C4-2B (cell line): ENCODE data around the gene LRIT1.

Experiments used
- H3K27ac ChIP-seq: fragments of 450-650 bp; 2 replicates; pipeline ENCODE4 v1.5.1; 2017
- ZFX ChIP-seq: fragments of 450-650 bp; IDR thresholded peaks from 2 replicates; pipeline ENCODE4 v1.6.1; 2017
- TF ChIP-seq, protein P1 (sequence below): fragments of 450-650 bp; conservative IDR thresholded peaks from 2 replicates; pipeline ENCODE4 v1.5.1; 2017; ENCODE audit warnings: mild to moderate bottlenecking

Gene LRIT1

GRCh38 chr10:84244651-84245270 is 3.4 kb upstream of the LRIT1 start, which contains the start of gene RGR:
RGR (plus strand) TSS chr10:84245053; CDS start chr10:84245091, 38 bp downstream.
- TF ChIP-seq, protein P1, sequence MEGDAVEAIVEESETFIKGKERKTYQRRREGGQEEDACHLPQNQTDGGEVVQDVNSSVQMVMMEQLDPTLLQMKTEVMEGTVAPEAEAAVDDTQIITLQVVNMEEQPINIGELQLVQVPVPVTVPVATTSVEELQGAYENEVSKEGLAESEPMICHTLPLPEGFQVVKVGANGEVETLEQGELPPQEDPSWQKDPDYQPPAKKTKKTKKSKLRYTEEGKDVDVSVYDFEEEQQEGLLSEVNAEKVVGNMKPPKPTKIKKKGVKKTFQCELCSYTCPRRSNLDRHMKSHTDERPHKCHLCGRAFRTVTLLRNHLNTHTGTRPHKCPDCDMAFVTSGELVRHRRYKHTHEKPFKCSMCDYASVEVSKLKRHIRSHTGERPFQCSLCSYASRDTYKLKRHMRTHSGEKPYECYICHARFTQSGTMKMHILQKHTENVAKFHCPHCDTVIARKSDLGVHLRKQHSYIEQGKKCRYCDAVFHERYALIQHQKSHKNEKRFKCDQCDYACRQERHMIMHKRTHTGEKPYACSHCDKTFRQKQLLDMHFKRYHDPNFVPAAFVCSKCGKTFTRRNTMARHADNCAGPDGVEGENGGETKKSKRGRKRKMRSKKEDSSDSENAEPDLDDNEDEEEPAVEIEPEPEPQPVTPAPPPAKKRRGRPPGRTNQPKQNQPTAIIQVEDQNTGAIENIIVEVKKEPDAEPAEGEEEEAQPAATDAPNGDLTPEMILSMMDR: no peak
- TF ChIP-seq ZFX: no peak
- no peak within 1 kb of the TSS for H3K27ac ChIP-seq

DNA sequence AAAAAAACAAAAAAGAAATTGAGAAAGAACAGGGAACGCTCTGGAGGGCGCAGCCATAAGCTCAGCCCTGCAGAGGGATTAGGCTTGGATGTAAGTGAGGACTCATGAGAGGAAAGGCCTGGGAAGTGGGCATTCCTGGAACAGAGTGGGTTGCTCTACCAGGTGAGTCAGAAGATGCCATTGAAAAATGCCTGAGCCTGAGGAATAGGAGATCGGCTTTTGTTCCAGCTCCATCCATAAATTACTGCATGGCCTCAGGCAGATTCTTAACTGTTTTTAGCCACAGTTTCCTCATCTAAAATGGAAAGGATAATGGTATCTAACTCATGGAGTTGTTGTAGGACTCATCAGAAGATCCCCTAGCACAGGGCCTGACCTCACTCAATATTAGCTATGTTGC is 2.4 kb upstream of the LRIT1 start:
- H3K27ac ChIP-seq: no peak overlapping the region
- TF ChIP-seq, protein P1: no peak
- TF ChIP-seq ZFX: no peak

DNA sequence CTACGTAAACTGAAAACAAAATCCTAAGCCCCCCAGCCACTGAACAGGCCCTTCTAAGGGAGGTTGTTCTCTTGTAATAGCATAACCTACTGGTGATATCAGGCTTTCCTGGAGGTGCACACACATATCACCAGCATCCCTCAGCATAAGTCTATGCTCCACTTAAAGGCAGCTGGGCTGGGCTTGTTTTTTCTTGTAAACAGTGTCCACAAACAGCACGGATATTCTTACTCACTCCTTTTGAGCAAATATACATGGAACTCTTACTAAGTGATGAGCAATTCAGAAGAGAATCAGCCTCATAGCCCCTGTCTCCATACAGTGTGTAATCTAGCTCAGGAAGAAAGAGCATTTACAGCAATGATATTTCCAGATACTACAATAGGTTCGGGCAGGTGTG is 2.4 kb downstream of the LRIT1 start:
- TF ChIP-seq, protein P1: no peak
- no peak for TF ChIP-seq ZFX
- no peak overlapping the region for H3K27ac ChIP-seq

DNA sequence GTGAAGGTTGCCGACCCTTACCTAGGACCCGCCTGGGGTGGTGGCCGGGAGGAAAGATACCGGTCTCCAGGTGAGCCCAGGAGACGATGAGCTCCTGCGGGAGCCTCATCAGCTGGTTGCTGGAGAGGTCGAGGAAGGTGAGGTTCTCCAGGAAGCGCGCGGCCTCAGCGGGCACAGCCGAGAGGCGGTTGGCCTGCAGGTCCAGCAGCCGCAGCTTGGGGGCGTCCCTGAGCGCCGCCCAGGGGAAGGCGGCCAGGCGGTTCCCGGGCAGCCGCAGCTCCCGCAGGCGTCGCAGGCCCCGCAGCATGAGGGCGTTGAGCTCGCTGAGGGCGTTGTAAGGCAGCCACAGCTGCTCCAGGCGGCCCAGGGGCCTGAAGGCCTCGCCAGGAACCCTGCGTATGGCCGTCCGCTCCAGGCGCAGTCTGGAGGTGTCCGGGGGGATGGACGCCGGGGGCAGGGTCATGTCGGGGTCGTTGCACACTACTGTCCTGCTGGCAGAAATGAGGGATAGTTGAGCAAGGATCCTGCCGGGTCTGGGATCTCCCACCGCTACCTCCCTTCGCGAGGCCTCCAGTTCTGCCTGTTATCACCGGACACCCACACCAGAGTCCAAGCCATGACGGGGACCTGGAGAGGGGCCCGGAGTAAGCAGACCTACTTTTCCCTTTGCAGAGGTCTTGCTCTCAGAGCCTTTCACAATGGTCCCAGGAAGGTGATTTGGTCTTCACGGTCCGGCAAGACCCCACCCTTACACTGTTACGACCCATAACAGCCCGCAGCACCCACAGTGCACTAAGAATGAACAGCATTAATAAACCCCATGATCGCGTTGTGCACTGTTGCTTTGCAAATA is 3.9 kb downstream of the LRIT1 start:
- H3K27ac ChIP-seq: no peak overlapping the region
- TF ChIP-seq, protein P1: no peak; the same call in 1 of the 2 replicates
- no peak for TF ChIP-seq ZFX

DNA sequence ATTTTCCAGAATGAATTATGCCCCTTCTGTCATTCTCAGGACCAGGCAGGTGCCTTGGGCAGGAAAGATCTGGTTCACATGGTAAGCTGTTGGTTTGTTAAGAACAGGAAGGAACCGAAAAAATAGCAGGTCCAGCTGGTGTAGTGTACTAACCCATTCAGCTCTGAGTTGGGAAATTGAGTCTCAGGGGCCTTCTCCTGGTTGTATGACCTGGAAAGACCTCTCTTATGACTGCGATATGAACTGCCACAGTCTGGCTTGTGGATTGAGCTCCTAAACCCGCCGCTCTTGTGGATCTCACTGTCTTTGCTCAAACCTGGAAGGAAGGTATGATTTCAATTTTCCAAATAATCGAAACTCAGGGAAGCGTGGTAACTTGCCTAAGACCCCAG is 4.5 kb downstream of the LRIT1 start:
- no peak overlapping the region for H3K27ac ChIP-seq
- no peak for TF ChIP-seq ZFX
- TF ChIP-seq, protein P1: no peak

DNA sequence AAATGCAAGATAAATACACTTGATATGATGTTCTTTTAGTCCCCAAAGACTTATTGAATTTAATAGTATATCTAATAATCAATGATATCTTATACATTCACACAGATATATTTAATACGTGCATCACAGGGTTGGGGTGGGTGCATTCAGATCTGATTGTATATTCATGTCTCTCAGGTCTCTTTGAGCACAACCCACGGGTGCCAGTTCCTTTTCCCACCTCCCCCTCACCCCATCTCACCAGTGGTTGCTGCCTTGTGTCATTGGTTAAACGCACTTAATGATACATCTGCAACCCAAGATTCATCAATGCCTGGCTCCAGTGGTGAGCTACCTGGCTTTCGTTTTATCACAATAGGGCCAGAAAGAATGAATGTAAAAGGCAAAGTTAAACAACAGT is 6.2 kb downstream of the LRIT1 start:
- no peak overlapping the region for H3K27ac ChIP-seq
- TF ChIP-seq, protein P1: no peak
- TF ChIP-seq ZFX: no peak

GRCh38 chr10:84234479-84234878 is 6.9 kb downstream of the LRIT1 start:
- H3K27ac ChIP-seq: no peak overlapping the region
- TF ChIP-seq ZFX: no peak
- TF ChIP-seq, protein P1: no peak
